8988T (cell line): Measurements from ENCODE around the gene LTN1.
"Not testable (repeated sequence)": the region's sequence is repeated elsewhere in the genome, so short reads cannot be mapped to it uniquely, and the experiment has no call there.

Experiments used
- DNase-seq: peaks from one replicate; pipeline ENCODE4 v3.0.0; 2011

LTN1 gene

GRCh38 chr21:28992526-28993292, at the start of gene LTN1:
Gene LTN1 (minus strand): TSS chr21:28992877. CDS start chr21:28992805, 72 bp downstream.
- DNase-seq: peak; percentile 69

GRCh38 chr21:29034678-29035077, 42.0 kb upstream of the LTN1 start:
- no peak for DNase-seq

GRCh38 chr21:29033871-29034270, 41.2 kb upstream of the LTN1 start:
- DNase-seq: no peak

GRCh38 chr21:29033301-29033700, 40.6 kb upstream of the LTN1 start:
- DNase-seq: no peak

- DNase-seq: no peak
Observed at GRCh38 chr21:29030909-29031308, 38.2 kb upstream of the LTN1 start.

GRCh38 chr21:29029524-29029923, 36.8 kb upstream of the LTN1 start:
- no peak for DNase-seq

- DNase-seq: no peak
Observed at GRCh38 chr21:29025328-29025713, 32.6 kb upstream of the LTN1 start.

GRCh38 chr21:29024474-29025327, 32.0 kb upstream of the LTN1 start, which contains the start of gene USP16:
Gene USP16 (plus strand): TSS chr21:29024668. CDS start chr21:29027914, 3,246 bp downstream.
- peak; percentile 66 for DNase-seq

- DNase-seq: no peak
Observed at GRCh38 chr21:29022166-29022565, 29.5 kb upstream of the LTN1 start.

- DNase-seq: no peak
Observed at GRCh38 chr21:29018540-29018939, 25.9 kb upstream of the LTN1 start.

- DNase-seq: no peak
Observed at GRCh38 chr21:29017639-29018237, 25.1 kb upstream of the LTN1 start.

GRCh38 chr21:29011236-29011635, 18.6 kb upstream of the LTN1 start:
- not testable (repeated sequence) for DNase-seq

GRCh38 chr21:29008367-29008766, 15.7 kb upstream of the LTN1 start:
- no peak for DNase-seq

- DNase-seq: no peak
Observed at GRCh38 chr21:29007810-29008209, 15.1 kb upstream of the LTN1 start.

- no peak for DNase-seq
Observed at GRCh38 chr21:29007135-29007534, 14.5 kb upstream of the LTN1 start.

- DNase-seq: no peak
Observed at GRCh38 chr21:29005696-29006095, 13.0 kb upstream of the LTN1 start.

- DNase-seq: peak; percentile 47
Observed at GRCh38 chr21:29002442-29003144, 9.9 kb upstream of the LTN1 start.

- DNase-seq: no peak
Observed at GRCh38 chr21:28993293-28993629, 584 bp upstream of the LTN1 start.

- DNase-seq: no peak
Observed at GRCh38 chr21:28991861-28992525, 684 bp downstream of the LTN1 start.

GRCh38 chr21:28988146-28988545, 4.5 kb downstream of the LTN1 start:
- DNase-seq: not testable (repeated sequence)

- no peak for DNase-seq
Observed at GRCh38 chr21:28986677-28987076, 6.0 kb downstream of the LTN1 start.

GRCh38 chr21:28982637-28983036, 10.0 kb downstream of the LTN1 start:
- no peak for DNase-seq
